Activated CD8-positive, alpha-beta memory T cell treated with anti-CD3 and anti-CD28 coated beads, Interleukin-2, amount 50 U/mL, for 1 hour (primary cell): Measurements from ENCODE around the gene HMCN1.

ENCODE experiments used
- DNase-seq: peaks from one replicate; pipeline ENCODE4 v3.0.0-alpha.2; 2020; ENCODE audit errors: extremely low read depth

The HMCN1 gene

GRCh38 chr1:185804206-185804605, 70.0 kb downstream of the HMCN1 start:
- no peak for DNase-seq

DNA sequence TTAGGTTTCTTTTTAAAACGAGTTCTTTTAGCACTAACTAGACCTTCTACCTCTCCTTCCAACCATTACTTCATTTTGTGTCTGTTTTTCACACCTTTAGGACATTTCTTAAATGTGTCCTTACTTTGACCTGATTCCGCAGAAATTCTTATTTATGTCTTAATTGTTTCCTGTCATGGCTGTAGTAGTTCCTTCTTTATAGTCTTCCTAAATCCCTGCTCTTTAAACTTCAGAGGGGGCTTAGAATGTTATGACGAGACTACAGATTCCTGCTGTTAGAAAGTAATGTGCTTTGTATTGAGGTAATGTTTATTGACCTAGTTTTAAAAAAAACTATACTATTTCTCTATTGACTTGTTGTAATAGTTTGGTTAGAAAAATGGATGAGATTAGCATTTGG, 70.4 kb downstream of the HMCN1 start:
- no peak for DNase-seq

DNA sequence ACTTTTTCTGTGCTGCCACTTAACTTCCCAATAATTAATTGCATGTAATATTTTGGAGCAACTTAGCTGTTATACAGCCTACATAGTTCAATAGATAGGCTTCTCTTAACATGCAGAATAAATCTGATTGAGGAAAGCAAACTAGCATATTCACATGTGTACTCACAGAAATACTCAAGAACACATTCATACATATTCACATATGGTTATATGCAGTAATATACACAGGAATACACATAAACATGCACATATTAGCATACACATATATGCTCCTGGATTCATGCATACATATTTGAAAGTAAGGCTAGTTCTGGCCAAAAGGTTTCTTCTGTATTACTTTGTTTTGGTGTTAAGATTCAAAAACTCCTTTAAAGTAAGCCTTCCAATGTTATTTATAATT, 73.1 kb downstream of the HMCN1 start:
- DNase-seq = no peak

DNA sequence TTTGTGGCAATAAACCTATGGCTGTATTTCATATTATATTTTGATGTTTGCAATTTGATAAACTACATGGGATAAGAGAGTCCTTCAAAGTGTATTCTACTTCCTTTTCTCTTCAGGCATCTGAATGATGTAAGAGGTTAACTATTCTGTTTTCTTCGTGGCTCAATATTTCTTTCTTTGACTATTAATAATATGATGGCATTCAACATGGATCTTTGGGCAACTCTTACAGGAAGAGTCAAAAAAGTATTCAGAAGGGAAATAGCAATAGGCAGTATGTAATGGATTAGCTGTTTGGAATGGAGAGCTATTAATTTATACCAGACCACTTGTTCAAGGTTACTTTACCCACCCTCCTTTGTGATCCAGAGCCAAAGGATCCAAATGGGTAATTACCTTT, 74.4 kb downstream of the HMCN1 start:
- no peak for DNase-seq

- no peak for DNase-seq
Measured at GRCh38 chr1:185811073-185811709, 77.0 kb downstream of the HMCN1 start.

- DNase-seq = no peak
Measured at GRCh38 chr1:185812934-185813333, 78.7 kb downstream of the HMCN1 start.

DNA sequence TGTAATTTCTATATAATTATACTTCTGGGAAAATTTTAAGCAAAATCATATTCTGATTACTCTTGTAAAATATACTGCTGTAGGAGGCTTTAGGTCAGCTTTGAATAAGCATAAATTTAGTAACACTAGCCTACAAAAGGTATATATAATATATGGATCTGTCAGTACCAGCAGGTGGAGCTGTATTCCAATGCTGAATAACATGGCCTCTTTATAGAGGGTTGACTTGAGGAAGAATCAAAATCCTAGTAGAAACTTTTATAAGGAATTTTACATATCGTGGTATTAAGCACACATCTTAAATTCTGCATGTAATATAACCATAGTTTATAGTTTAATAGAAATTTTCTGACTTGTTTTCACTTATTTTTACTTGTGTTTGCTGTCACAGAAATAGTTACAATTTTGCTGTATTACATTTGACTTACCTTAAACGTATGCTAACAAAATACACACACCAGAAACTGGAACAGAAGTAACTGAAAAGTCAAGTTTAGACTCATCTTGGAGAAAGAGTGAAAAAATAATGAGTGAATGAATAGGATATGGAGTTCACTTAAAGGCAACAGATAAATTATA, 79.3 kb downstream of the HMCN1 start:
- DNase-seq = no peak

DNA sequence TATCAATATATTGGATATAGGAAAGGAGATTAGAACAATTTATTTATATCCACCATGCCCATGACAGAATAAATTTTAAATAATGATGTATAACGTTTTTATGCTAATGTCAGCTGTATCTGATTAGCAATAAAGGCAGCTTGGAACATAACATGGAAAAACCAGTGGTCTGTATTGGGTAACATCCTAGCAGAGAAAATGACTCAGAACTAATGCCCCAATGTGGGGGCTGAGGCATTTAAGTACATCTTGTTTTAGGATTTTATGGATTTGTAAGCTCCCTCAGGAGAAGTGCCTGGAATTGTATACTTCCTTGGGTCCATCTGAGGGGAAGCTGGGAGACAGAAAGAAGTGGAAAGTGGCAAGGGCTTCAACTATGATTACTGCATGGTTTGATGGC, 82.3 kb downstream of the HMCN1 start:
- no peak for DNase-seq

- no peak for DNase-seq
Measured at GRCh38 chr1:185819798-185820197, 85.6 kb downstream of the HMCN1 start.

GRCh38 chr1:185821612-185822385, 87.6 kb downstream of the HMCN1 start:
- no peak for DNase-seq

DNA sequence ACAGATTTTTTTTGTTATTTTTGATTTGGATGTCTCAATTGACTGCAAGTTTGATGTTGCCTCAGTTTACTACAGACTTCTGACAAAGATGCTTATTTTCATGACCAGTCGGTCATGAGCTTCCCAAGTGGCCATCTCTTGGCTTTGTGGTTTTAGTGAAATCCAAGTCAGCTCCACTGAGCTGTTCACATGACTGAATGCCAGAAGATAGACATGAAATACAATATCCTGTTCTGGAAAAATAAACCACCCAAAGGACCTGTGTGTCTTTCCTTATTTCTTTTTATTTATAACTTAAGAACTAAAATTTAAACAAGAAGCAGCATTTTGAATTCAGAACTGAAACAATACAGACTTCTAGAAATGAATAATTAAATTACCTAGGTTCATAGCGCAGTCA, 89.3 kb downstream of the HMCN1 start:
- DNase-seq = no peak

DNA sequence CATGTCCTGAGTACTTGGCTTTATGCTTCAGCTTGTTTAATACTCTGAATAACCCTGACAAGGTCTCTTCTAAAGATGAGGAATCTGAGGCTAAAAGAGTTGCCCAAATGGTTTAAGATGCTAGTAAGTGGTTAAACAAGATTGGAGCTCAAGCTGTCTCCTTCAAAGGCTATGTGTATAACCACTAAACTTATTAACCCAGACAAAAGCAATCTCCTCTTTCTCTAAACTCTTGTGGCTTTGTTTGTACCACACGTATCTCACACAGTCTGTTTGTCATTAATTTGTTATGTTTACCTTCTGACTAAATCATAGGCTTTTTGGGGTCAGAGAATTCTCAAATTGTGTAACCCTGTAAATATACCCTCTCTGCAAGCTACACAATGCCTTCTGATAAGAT, 89.9 kb downstream of the HMCN1 start:
- DNase-seq = no peak

DNA sequence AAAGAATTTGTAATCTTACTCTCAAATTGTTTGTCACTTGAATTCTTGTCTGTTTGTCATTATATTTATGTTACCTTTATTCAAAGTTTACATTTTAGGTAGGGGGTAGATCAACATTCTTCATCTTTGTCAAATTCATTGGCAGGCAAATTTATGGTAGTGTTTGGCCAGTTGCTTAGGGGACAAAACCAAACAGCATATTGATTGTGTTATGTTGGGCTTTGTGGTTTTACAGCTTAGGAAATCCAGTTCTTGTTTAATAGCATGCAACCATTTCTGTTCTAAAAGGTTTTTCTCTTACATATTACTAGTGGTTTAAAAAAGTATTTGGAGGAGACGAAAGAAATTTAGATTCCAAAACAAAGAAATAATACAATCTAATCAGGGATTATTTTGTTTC, 91.4 kb downstream of the HMCN1 start:
- DNase-seq = no peak

DNA sequence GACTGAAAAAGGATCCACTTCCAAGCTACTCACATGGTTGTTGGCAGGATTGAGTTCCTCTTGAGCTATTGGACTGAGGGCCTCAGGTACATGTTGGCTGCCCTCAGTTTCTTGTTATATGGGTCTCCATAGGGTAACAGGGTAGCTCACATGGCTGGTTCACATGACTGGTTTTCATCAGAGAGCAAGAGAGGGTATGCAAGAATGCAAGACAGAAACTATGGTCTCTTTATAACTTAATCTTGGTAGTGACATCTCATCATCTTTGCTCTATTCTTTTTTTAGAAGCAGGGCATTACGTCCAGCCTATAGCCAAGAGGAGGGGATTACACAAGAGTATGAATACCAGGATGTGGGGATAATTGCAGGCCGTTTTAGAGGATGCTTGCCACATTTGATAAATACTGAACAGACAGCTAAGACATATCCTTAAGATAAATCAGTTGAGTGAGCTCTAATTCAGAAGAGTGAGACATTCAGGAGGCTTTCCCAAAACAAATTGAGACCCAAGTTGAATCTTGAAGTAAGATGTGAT, 100.2 kb downstream of the HMCN1 start:
- no peak for DNase-seq

GRCh38 chr1:185835191-185835590, 101.0 kb downstream of the HMCN1 start:
- no peak for DNase-seq

- no peak for DNase-seq
Measured at GRCh38 chr1:185837711-185838110, 103.5 kb downstream of the HMCN1 start.

- no peak for DNase-seq
Measured at GRCh38 chr1:185838111-185838510, 103.9 kb downstream of the HMCN1 start.

DNA sequence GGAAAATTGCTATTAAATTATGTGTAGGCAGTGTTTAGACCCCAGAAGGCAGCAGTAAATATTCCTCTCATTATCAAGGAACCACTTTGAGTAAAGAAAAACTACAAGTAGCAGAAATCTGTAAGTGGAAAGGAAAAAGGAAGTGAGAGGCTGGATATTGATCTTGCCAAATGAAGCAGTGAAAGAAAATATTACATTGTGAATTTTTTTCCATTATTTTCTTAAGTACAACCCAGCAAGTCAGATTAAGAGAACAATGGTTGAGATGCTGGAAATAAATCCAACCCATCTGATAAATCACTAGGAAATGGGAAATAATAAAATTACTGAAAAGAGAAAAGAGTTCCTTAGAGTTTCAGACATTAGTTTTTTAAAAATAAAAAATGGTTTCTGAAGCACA, 106.7 kb downstream of the HMCN1 start:
- no peak for DNase-seq

DNA sequence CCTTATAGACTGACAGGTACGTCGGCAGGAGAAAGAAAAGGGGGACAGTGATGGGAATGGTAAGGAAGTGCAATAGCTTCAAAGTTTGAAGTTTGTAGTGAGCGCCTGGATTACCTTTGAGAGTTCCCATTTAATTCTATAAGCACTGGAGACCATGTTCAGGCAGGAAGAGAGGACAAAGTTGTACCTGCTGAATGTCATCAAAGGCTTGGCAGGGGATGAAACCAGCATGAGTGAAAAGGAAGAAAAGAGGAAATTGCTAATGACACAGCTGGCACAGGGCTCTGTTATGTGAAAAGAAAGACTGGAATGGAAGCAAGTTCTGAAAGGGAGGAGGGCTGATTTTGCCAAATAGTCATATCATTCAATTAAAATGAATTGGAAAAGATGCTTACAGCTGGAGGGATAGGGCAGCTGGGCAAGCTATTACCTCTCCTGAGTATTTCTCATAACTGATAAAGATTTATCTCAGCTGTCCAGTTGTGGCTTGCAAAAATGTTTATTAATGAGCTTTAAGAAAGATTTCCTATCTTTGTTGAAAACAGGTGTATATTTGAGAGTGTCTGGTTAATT, 109.2 kb downstream of the HMCN1 start:
- DNase-seq = no peak

GRCh38 chr1:185843986-185844385, 109.8 kb downstream of the HMCN1 start:
- DNase-seq = no peak

DNA sequence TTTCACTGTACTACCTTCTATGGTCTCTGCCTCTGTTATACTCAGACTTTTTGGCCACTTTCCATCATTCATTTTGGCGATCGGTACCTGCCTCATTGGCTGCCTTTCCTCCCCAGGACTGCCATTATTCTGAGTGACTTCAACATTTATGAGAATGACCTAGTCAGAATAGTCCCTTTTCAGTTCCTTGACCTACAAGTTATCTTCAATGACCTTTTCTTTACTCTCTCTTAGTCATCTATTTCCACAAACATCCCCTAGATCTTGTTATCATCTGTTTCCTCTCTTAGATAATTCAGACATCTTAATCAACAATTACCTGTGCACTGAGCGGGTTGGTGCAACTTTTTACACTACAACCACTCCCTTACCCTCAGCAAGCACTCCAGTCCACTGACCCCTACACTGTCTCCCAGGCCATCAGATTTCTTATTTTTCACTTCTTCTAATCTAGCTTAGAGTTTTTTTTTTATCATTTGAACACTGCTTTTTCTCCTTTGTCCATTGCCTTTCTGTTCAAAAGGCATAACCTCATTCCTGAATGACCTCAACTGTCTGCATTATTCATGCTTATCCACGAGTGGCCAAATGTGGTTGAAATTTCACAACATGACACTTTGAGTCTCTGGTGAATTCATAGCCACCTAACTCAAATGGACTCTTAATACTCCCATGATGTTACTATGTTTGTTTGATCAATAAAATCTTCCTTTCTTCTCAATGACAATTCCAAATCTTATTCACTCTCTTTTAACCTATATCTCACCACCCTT, 112.7 kb downstream of the HMCN1 start:
- no peak for DNase-seq

- DNase-seq = no peak
Measured at GRCh38 chr1:185849014-185849413, 114.8 kb downstream of the HMCN1 start.
